PC-3 (cell line): ENCODE results near the gene FIZ1. TPM values are rescaled to one million over a fixed set of nuclear protein-coding genes. Genes with fewer than 3 reads are reported as not detected.
A peak's percentile ranks its signal among the peaks of the same experiment; 100 is the strongest.

Experiments
- ATAC-seq: fragments of 200-7000 bp; cut with Tn5 transposase; 2 replicates; pipeline ENCODE4 v1.9.1; 2020; ENCODE audit warnings: mild to moderate bottlenecking, moderate library complexity
- BruUV-seq: library from RNA; stranded (reverse); fragments of 400-500 nt; replicated peaks from 2 replicates; lab custom pipeline; 2021; lab: Mats Ljungman, UMichigan
- CTCF ChIA-PET: fragments of 300-600 bp; sonication (Branson Sonifier 250); formaldehyde crosslinking; loops from one replicate; lab custom pipeline; 2022; ENCODE audit warnings: antibody characterized with exemption; lab: Charles Lee
- POLR2A ChIA-PET: fragments of 300-600 bp; sonication (Branson Sonifier 250); formaldehyde crosslinking; loops from one replicate; lab custom pipeline; 2022; ENCODE audit warnings: antibody characterized with exemption; ENCODE audit not compliant: unreplicated experiment; lab: Charles Lee
- DNase-seq: peaks from one replicate; pipeline ENCODE4 v3.0.0-alpha.2; 2015
- H2AFZ ChIP-seq: fragments of 300-600 bp; sonication (generic); 2 replicates; pipeline ENCODE4 v1.6.0; 2016; ENCODE audit warnings: antibody characterized with exemption, low read length
- H3F3A ChIP-seq: fragments of 300-600 bp; sonication (generic); one replicate; pipeline ENCODE4 v1.6.0; 2017; ENCODE audit warnings: antibody characterized with exemption, low read length, control low read depth, mild to moderate bottlenecking; ENCODE audit not compliant: unreplicated experiment
- H3K27ac ChIP-seq: fragments of 300-600 bp; sonication (generic); 2 replicates; pipeline ENCODE4 v1.5.1; 2016; ENCODE audit warnings: mild to moderate bottlenecking, low read length
- H3K27me3 ChIP-seq: fragments of 300-600 bp; sonication (generic); 2 replicates; pipeline ENCODE4 v1.6.1; 2016; ENCODE audit warnings: low read length, mixed read lengths
- H3K36me3 ChIP-seq: fragments of 300-600 bp; sonication (generic); 2 replicates; pipeline ENCODE4 v1.6.1; 2016; ENCODE audit warnings: low read depth, mixed run types, low read length, mixed read lengths
- H3K4me1 ChIP-seq: fragments of 300-600 bp; sonication (generic); 2 replicates; pipeline ENCODE4 v1.5.1; 2016; ENCODE audit warnings: low read length; ENCODE audit not compliant: insufficient read depth
- H3K4me2 ChIP-seq: fragments of 300-600 bp; sonication (generic); 2 replicates; pipeline ENCODE4 v1.6.0; 2016; ENCODE audit warnings: low read length
- H3K4me3 ChIP-seq: fragments of 300-600 bp; sonication (generic); 2 replicates; pipeline ENCODE4 v1.5.1; 2016; ENCODE audit warnings: mild to moderate bottlenecking, low read length, mixed read lengths
- H3K79me2 ChIP-seq: fragments of 300-600 bp; sonication (generic); 2 replicates; pipeline ENCODE4 v1.6.1; 2017; ENCODE audit warnings: low read length, mixed read lengths
- H3K9ac ChIP-seq: fragments of 300-600 bp; sonication (generic); 2 replicates; pipeline ENCODE4 v1.6.0; 2016; ENCODE audit warnings: mild to moderate bottlenecking, low read length
- H3K9me2 ChIP-seq: fragments of 300-600 bp; sonication (generic); replicated peaks from 2 replicates; pipeline ENCODE4 v1.6.1; 2016; ENCODE audit warnings: mixed run types, low read length, mixed read lengths
- H3K9me3 ChIP-seq: fragments of 300-600 bp; sonication (generic); 2 replicates; pipeline ENCODE4 v1.6.1; 2016; ENCODE audit warnings: low read length, mixed read lengths
- H4K20me1 ChIP-seq: fragments of 300-600 bp; sonication (generic); 2 replicates; pipeline ENCODE4 v1.6.1; 2016; ENCODE audit warnings: low read length, mixed read lengths
- CTCF ChIP-seq: fragments of 300-600 bp; sonication (generic); conservative IDR thresholded peaks from 2 replicates; pipeline ENCODE4 v1.5.1; 2017; ENCODE audit warnings: antibody characterized with exemption, low read depth, mild to moderate bottlenecking, low read length
- EZH2 ChIP-seq: fragments of 300-600 bp; sonication (generic); IDR thresholded peaks from one replicate; pipeline ENCODE4 v1.6.1; 2017; ENCODE audit warnings: antibody characterized with exemption, mild to moderate bottlenecking, low read length; ENCODE audit not compliant: unreplicated experiment
- EZH2phosphoT487 ChIP-seq: fragments of 300-600 bp; sonication (generic); IDR thresholded peaks from 2 replicates; pipeline ENCODE4 v1.6.1; 2018; ENCODE audit warnings: mild to moderate bottlenecking, antibody characterized with exemption, low read length, borderline replicate concordance
- intact Hi-C: fragments of 100-400 bp; cut with micrococcal nuclease; formaldehyde crosslinking; loops from 2 replicates; pipeline ENCODE4 v1.9.0; 2023
- total RNA-seq: library from RNA; depleted of rRNA; stranded (reverse); fragments of >200 nt; gene quantifications from 2 replicates; pipeline ENCODE4 v1.2.3, GENCODE V29; 2014

Gene FIZ1
- total RNA-seq, 1 experiment from 2014 or later, result 11.7 TPM

GRCh38 chr19:55645512-55645881, 46.2 kb upstream of the FIZ1 start:
- TF ChIP-seq EZH2 (no peak), EZH2phosphoT487 (no peak), CTCF (no peak)
- Histone ChIP-seq H2AFZ (no peak overlapping the region), H3F3A (peaks cover 5% of the 10 kb centered on the region), H3K79me2 (peaks cover 58% of the 10 kb centered on the region), H3K9me2 (no peaks in the 10 kb centered on the region), H3K27me3 (no peaks in the 10 kb centered on the region), H3K4me2 (peak overlapping the region; percentile 85), H3K9me3 (no peaks in the 10 kb centered on the region), H3K4me1 (peaks cover 40% of the 10 kb centered on the region), H3K27ac (no peak overlapping the region), H3K4me3 (peak overlapping the region; percentile 96), H3K36me3 (peaks cover 14% of the 10 kb centered on the region), H3K9ac (peak overlapping the region; percentile 95; the same call in 1 of the 2 replicates), H4K20me1 (0 out of 2 replicates have a peak, but pooled peaks cover 4% of the 10 kb centered on the region)
- ChIA-PET POLR2A (no interaction called here), CTCF (no interaction called here)
- no TSS peak for BruUV-seq
- ATAC-seq (no peak), DNase-seq (no peak)
- intact Hi-C loops, result no loop called here

GRCh38 chr19:55644842-55645511, 45.7 kb upstream of the FIZ1 start:
- Histone ChIP-seq H3K27me3 (no peaks in the 10 kb centered on the region), H3K9me3 (no peaks in the 10 kb centered on the region), H3K36me3 (peaks cover 14% of the 10 kb centered on the region), H3K79me2 (peaks cover 58% of the 10 kb centered on the region), H4K20me1 (0 out of 2 replicates have a peak, but pooled peaks cover 4% of the 10 kb centered on the region), H3K4me1 (peaks cover 45% of the 10 kb centered on the region), H3K27ac (no peak overlapping the region), H2AFZ (no peak overlapping the region), H3K9ac (peak overlapping the region; percentile 95), H3K4me3 (peak overlapping the region; percentile 96), H3K4me2 (peak overlapping the region; percentile 85), H3K9me2 (no peaks in the 10 kb centered on the region), H3F3A (peaks cover 5% of the 10 kb centered on the region)
- ATAC-seq, result no peak
- POLR2A ChIA-PET, result no interaction called here
- TF ChIP-seq EZH2phosphoT487 (no peak), EZH2 (no peak), CTCF (no peak)
- CTCF ChIA-PET, result interaction anchor here (0.5 kb wide), 1 partner anchor 9 kb away, joined by 3 read pairs; no protein-coding TSS in a partner anchor
- DNase-seq, result no peak
- intact Hi-C loops, result no loop called here
- BruUV-seq, result TSS peak; percentile 35
